Activated naive CD4-positive, alpha-beta T cell treated with anti-CD3 and anti-CD28 coated beads, Interleukin-2, amount 10 ng/mL, durations not matched to agents 7 days and 5 days (primary cell): ENCODE results near the gene SYAP1.

Source experiments
- CTCF ChIA-PET: fragments of 350-600 bp; sonication (Branson Sonifier 250); formaldehyde crosslinking; loops from one replicate; lab custom pipeline; 2021; ENCODE audit warnings: antibody characterized with exemption; lab: Charles Lee
- DNase-seq: peaks from one replicate; pipeline ENCODE4 v3.0.0-alpha.2; 2020
- H3K27ac Mint-ChIP-seq: one replicate; pipeline ENCODE4 v1.8.0; 2021; ENCODE audit warnings: mild to moderate bottlenecking, moderate library complexity, mixed read lengths
- H3K27me3 Mint-ChIP-seq: one replicate; pipeline ENCODE4 v1.8.0; 2021; ENCODE audit warnings: mild to moderate bottlenecking, mixed read lengths
- H3K36me3 Mint-ChIP-seq: one replicate; pipeline ENCODE4 v1.8.0; 2021; ENCODE audit warnings: mixed read lengths
- H3K4me1 Mint-ChIP-seq: one replicate; pipeline ENCODE4 v1.8.0; 2021; ENCODE audit warnings: mixed read lengths
- H3K4me3 Mint-ChIP-seq: one replicate; pipeline ENCODE4 v1.8.0; 2021; ENCODE audit warnings: mild to moderate bottlenecking, moderate library complexity, mixed read lengths
- H3K9me3 Mint-ChIP-seq: one replicate; pipeline ENCODE4 v1.8.0; 2021; ENCODE audit warnings: mixed read lengths

The SYAP1 gene

GRCh38 chrX:16807976-16808542, 88.6 kb downstream of the SYAP1 start:
- Mint-ChIP-seq H3K27ac (no peak overlapping the region), H3K27me3 (no peaks in the 10 kb centered on the region), H3K4me1 (peaks cover 8% of the 10 kb centered on the region), H3K9me3 (no peaks in the 10 kb centered on the region), H3K36me3 (peaks cover 6% of the 10 kb centered on the region), H3K4me3 (no peak overlapping the region)
- DNase-seq, result no peak
- CTCF ChIA-PET, result no interaction called here

- Mint-ChIP-seq H3K4me1 (no peaks in the 10 kb centered on the region), H3K36me3 (peaks cover 6% of the 10 kb centered on the region), H3K9me3 (no peaks in the 10 kb centered on the region), H3K27me3 (no peaks in the 10 kb centered on the region), H3K4me3 (no peak overlapping the region), H3K27ac (no peak overlapping the region)
- DNase-seq, result no peak
- CTCF ChIA-PET, result no interaction called here
Observed at GRCh38 chrX:16814597-16814996, 95.2 kb downstream of the SYAP1 start.
